Smooth muscle cell of the coronary artery (primary cell): ENCODE measurements around the gene EPHA3. TPM values are rescaled to one million over a fixed set of nuclear protein-coding genes. Genes with fewer than 3 reads are reported as not detected.

Source experiments
- total RNA-seq: library from RNA; depleted of rRNA; stranded (reverse); fragments of >200 nt; gene quantifications from 2 replicates; pipeline ENCODE4 v1.2.3, GENCODE V29; 2014; ENCODE audit warnings: low replicate concordance

EPHA3 gene
- under 0.01 and 2.2 TPM in 2 replicates for total RNA-seq

GRCh38 chr3:89107461-89108290 lies at the start of gene EPHA3:
Gene EPHA3 (plus strand): TSS chr3:89107621. CDS start chr3:89107749, 128 bp downstream.

